Colonic mucosa (tissue), 4 donors: ENCODE measurements around the gene THSD4. TPM values are rescaled to one million over a fixed set of nuclear protein-coding genes. Genes with fewer than 3 reads are reported as not detected.

Experiments
- DNase-seq: peaks from one replicate; pipeline ENCODE4 v3.0.0-alpha.2; 2020
- H3K27ac ChIP-seq: fragments of 200-600 bp; one replicate; pipeline ENCODE4 v1.8.0; 2021
- H3K27me3 ChIP-seq: fragments of 200-600 bp; one replicate; pipeline ENCODE4 v1.8.0; 2021
- H3K36me3 ChIP-seq: fragments of 200-600 bp; one replicate; pipeline ENCODE4 v1.8.0; 2021
- H3K4me1 ChIP-seq: fragments of 200-600 bp; one replicate; pipeline ENCODE4 v1.8.0; 2021; ENCODE audit warnings: mild to moderate bottlenecking
- H3K4me3 ChIP-seq: fragments of 200-600 bp; one replicate; pipeline ENCODE4 v1.8.0; 2021
- H3K9ac ChIP-seq, 2 donors: one replicate each; pipeline ENCODE4 v1.7.0; 2013; ENCODE audit warnings: control low read depth in 2 of 2, low read depth in 2 of 2, low read length in 2 of 2
- H3K9me3 ChIP-seq: fragments of 200-600 bp; one replicate; pipeline ENCODE4 v1.8.0; 2021
- CTCF ChIP-seq: fragments of 200-600 bp; IDR thresholded peaks from one replicate; pipeline ENCODE4 v1.8.0; 2022; ENCODE audit warnings: antibody characterized with exemption, mild to moderate bottlenecking
- intact Hi-C: fragments of 100-400 bp; cut with DNase I; formaldehyde crosslinking; loops from one replicate; pipeline ENCODE4 v1.14.1; 2022
- total RNA-seq, 2 donors: library from RNA; stranded (reverse); fragmentation: NEBNext Ultra II Directional in 1 of 2; extraction: Animal tissue kit (Norgen Biotek cat#: 25700) in 1 of 2; gene quantifications; one replicate each; pipeline ENCODE4 v1.2.1, GENCODE V29; 2021
- donor health status: healthy.
- donor health status: DM: no; HTN: no; CAD: no.
- donor health status: DM: no; HTN: no; CAD: no.

Gene THSD4
- total RNA-seq, 2 donors from 2014 or later = 18.8 to 23.5 TPM

- Histone ChIP-seq H3K36me3 (no peaks in the 10 kb centered on the region), H3K27ac (no peak overlapping the region), H3K9me3 (no peaks in the 10 kb centered on the region), H3K9ac (no peak overlapping the region), H3K4me3 (no peak overlapping the region), H3K27me3 (no peaks in the 10 kb centered on the region), H3K4me1 (no peaks in the 10 kb centered on the region)
- TF ChIP-seq CTCF = no peak
- no peak for DNase-seq
- intact Hi-C loops = no loop called here
Measured at GRCh38 chr15:71465131-71465955, 350.1 kb downstream of the THSD4 start.

- Histone ChIP-seq H3K9ac (no peak overlapping the region), H3K4me1 (no peaks in the 10 kb centered on the region), H3K27ac (no peak overlapping the region), H3K27me3 (no peaks in the 10 kb centered on the region), H3K9me3 (no peaks in the 10 kb centered on the region), H3K4me3 (no peak overlapping the region), H3K36me3 (no peaks in the 10 kb centered on the region)
- no peak for TF ChIP-seq CTCF
- intact Hi-C loops = no loop called here
- DNase-seq = no peak
Measured at GRCh38 chr15:71468715-71469114, 353.4 kb downstream of the THSD4 start.

- H3K9me3 ChIP-seq = no peaks in the 10 kb centered on the region
- no peaks in the 10 kb centered on the region for H3K36me3 ChIP-seq
- no peak overlapping the region for H3K9ac ChIP-seq
- no peak overlapping the region for H3K4me3 ChIP-seq
- H3K27ac ChIP-seq = no peak overlapping the region
- no peak for DNase-seq
- H3K4me1 ChIP-seq = no peaks in the 10 kb centered on the region
- intact Hi-C loops = no loop called here
- TF ChIP-seq CTCF = no peak
- H3K27me3 ChIP-seq = no peaks in the 10 kb centered on the region
Measured at GRCh38 chr15:71469413-71469812, 354.1 kb downstream of the THSD4 start.

GRCh38 chr15:71471347-71471746 lies 356.1 kb downstream of the THSD4 start:
- Histone ChIP-seq H3K4me3 (no peak overlapping the region), H3K9ac (no peak overlapping the region), H3K36me3 (no peaks in the 10 kb centered on the region), H3K27me3 (no peaks in the 10 kb centered on the region), H3K9me3 (no peaks in the 10 kb centered on the region), H3K27ac (no peak overlapping the region), H3K4me1 (no peaks in the 10 kb centered on the region)
- intact Hi-C loops = no loop called here
- DNase-seq = no peak
- TF ChIP-seq CTCF = no peak

- H3K9ac ChIP-seq = no peak overlapping the region
- no peak overlapping the region for H3K27ac ChIP-seq
- no peaks in the 10 kb centered on the region for H3K9me3 ChIP-seq
- TF ChIP-seq CTCF = no peak
- H3K4me1 ChIP-seq = no peaks in the 10 kb centered on the region
- no peak overlapping the region for H3K4me3 ChIP-seq
- no peaks in the 10 kb centered on the region for H3K36me3 ChIP-seq
- no peak for DNase-seq
- H3K27me3 ChIP-seq = no peaks in the 10 kb centered on the region
- intact Hi-C loops = no loop called here
Measured at GRCh38 chr15:71472566-71472965, 357.3 kb downstream of the THSD4 start.
